ENCODE measurements around the gene ALKBH7.
"Not testable (repeated sequence)": the region's sequence is repeated elsewhere in the genome, so short reads cannot be mapped to it uniquely, and the experiment has no call there.

ALKBH7 gene

DNA sequence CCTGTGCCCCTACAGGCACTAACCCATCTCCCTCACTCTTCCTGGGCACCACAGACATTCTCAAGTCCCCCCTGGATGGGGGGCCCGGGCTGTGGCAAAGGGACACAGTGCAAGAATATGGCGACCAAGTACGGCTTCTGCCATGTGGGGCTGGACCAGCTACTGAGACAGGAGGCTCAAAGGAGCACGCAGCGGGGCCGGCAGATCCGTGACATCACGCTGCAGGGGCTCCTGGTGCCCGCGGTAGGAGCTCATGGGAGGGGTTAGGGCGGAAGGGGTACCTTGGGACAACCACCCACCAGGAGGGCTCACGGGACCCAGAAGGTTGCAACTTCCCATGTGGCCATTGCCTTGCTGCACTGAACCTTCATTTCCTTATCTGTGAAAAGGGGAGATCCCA, 23.7 kb downstream of the ALKBH7 start:
- ATAC-seq, result no peak
- no peak for TF ChIP-seq TCF4 (CRISPR knock-in tag; IDR thresholded peaks at IDR 0.05; ENCODE audit: borderline replicate concordance)

DNA sequence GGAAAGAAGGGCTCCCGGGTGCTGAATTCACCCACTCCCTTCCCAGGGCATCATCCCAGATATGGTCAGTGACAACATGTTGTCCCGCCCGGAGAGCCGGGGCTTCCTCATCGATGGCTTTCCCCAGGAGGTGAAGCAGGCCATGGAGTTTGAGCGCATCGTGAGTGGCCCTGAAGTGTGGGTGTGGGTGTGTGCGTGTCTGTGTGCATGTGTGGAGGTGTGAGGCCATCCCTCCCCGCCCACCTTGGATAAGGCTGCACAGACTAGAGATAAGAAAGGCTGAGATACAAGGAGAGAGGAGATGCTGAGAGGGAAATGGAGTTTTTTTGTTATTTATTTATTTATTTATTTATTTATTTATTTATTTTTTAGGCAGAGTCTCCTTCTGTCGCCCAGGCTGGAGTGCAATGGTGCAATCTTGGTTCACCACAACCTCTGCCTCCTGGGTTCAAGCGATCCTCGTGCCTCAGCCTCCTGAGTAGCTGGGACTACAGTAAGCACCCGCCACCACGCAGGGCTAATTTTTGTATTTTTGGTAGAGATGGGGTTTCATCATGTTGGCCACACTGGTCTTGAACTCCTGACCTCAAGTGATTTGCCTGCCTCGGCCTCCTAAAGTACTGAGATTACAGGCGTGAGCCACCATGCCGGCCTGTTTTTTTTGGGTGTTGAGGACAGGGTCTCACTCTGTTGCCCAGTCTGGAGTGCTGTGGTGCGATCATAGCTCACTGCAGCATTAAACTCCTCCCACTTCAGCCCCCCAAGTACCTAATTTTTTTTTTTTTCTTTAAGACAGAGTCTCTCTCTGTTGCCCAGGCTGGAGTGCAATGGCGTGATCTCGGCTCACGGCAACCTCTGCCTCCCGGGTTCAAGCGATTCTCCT, 27.7 kb downstream of the ALKBH7 start:
- ATAC-seq, result not testable (repeated sequence)

DNA sequence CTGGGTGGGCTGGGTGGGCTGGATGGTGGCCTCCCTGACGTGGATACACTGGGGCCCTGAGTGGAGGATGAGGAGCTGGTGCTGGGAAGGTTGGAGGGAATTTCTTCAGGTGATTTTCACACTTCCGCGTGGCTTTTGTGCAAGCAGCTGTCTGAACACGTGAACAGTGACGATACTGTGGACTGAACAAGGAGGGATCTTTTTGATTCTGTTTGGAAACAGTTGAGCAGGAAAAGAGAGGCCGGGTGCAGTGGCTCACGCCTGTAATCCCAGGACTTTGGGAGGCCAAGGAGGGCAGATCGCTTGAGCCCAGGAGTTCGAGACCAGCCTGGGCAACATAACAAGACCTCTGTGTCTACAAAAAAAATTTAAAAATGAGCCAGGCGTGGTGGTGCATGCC, 29.5 kb downstream of the ALKBH7 start:
- ATAC-seq, result no peak
- no peak for TF ChIP-seq ZFP30 (CRISPR knock-in tag; IDR thresholded peaks at IDR 0.05)
- TF ChIP-seq ZNF565 (CRISPR knock-in tag; conservative IDR thresholded peaks at IDR 0.05; ENCODE audit: low read depth), result no peak
- no peak for TF ChIP-seq TOX (CRISPR knock-in tag; IDR thresholded peaks at IDR 0.05; ENCODE audit: borderline replicate concordance)
- TF ChIP-seq, protein P1, sequence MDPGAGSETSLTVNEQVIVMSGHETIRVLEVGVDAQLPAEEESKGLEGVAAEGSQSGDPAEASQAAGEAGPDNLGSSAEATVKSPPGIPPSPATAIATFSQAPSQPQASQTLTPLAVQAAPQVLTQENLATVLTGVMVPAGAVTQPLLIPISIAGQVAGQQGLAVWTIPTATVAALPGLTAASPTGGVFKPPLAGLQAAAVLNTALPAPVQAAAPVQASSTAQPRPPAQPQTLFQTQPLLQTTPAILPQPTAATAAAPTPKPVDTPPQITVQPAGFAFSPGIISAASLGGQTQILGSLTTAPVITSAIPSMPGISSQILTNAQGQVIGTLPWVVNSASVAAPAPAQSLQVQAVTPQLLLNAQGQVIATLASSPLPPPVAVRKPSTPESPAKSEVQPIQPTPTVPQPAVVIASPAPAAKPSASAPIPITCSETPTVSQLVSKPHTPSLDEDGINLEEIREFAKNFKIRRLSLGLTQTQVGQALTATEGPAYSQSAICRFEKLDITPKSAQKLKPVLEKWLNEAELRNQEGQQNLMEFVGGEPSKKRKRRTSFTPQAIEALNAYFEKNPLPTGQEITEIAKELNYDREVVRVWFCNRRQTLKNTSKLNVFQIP (CRISPR knock-in tag; IDR thresholded peaks at IDR 0.05; ENCODE audit: borderline replicate concordance, low read depth), result no peak
- no peak for TF ChIP-seq ZC3H10 (CRISPR knock-in tag; IDR thresholded peaks at IDR 0.05)
- no peak for TF ChIP-seq TSHZ2 (CRISPR knock-in tag; IDR thresholded peaks at IDR 0.05)
- no peak for TF ChIP-seq ISL1 (CRISPR knock-in tag; IDR thresholded peaks at IDR 0.05)
- no peak for TF ChIP-seq ZNF70 (CRISPR knock-in tag; IDR thresholded peaks at IDR 0.05)
- no peak for TF ChIP-seq BACH2 (CRISPR knock-in tag; IDR thresholded peaks at IDR 0.05; ENCODE audit: borderline replicate concordance)
- TF ChIP-seq, protein P2, sequence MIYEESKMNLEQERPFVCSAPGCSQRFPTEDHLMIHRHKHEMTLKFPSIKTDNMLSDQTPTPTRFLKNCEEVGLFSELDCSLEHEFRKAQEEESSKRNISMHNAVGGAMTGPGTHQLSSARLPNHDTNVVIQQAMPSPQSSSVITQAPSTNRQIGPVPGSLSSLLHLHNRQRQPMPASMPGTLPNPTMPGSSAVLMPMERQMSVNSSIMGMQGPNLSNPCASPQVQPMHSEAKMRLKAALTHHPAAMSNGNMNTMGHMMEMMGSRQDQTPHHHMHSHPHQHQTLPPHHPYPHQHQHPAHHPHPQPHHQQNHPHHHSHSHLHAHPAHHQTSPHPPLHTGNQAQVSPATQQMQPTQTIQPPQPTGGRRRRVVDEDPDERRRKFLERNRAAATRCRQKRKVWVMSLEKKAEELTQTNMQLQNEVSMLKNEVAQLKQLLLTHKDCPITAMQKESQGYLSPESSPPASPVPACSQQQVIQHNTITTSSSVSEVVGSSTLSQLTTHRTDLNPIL (CRISPR knock-in tag; IDR thresholded peaks at IDR 0.05; ENCODE audit: low read depth), result no peak
- no peak for TF ChIP-seq ESRRG (CRISPR knock-in tag; IDR thresholded peaks at IDR 0.05)
- TF ChIP-seq TCF4 (CRISPR knock-in tag; IDR thresholded peaks at IDR 0.05; ENCODE audit: borderline replicate concordance), result no peak
- TF ChIP-seq PATZ1 (CRISPR knock-in tag; IDR thresholded peaks at IDR 0.05; ENCODE audit: borderline replicate concordance), result no peak
- TF ChIP-seq CSRNP3 (CRISPR knock-in tag; IDR thresholded peaks at IDR 0.05), result no peak

DNA sequence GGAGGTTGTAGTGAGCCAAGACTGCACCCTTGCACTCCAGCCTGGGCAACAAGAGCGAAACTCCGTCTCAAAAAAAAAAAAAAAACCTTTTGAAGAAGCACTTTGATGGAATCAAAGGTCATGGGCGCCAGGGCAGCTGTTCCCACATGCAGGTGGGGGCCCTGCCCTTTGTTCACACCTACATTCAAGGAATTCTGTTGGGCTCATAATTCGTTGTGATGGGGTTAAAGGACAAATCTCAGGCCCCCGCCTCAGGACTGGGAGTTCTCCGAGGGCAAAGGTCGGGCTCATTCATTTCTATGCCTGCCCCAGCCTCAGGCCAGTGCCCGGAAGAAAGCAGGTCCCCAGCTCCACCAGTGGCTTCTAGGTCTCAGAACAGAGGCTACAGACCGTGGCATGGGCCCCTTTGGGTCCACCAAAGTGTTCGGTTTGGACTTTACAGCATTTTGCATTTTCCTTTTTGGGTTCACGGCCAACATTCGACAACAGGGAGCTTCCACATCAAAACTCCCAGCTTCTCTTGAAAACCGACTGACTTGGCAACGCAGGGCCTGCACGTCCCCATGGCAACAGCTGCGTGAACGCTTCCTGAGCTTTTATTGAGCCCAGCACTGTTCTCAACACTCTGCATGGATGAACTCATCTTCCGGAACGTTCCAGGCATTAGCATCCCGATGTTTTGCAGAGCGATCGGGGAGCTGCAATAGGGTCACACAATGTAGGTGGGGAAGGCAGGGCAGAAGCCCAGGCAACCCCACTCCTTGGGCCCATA, 30.4 kb downstream of the ALKBH7 start:
- ATAC-seq, result no peak
- TF ChIP-seq, protein P2 (CRISPR knock-in tag; IDR thresholded peaks at IDR 0.05; ENCODE audit: low read depth), result no peak
- no peak for TF ChIP-seq BACH2 (CRISPR knock-in tag; IDR thresholded peaks at IDR 0.05; ENCODE audit: borderline replicate concordance)
- TF ChIP-seq, protein P1 (CRISPR knock-in tag; IDR thresholded peaks at IDR 0.05; ENCODE audit: borderline replicate concordance, low read depth), result no peak
- TF ChIP-seq ZNF70 (CRISPR knock-in tag; IDR thresholded peaks at IDR 0.05), result no peak
- no peak for TF ChIP-seq ZFP3 (CRISPR knock-in tag; IDR thresholded peaks at IDR 0.05)
- TF ChIP-seq ESRRG (CRISPR knock-in tag; IDR thresholded peaks at IDR 0.05), result no peak
- no peak for TF ChIP-seq TOX (CRISPR knock-in tag; IDR thresholded peaks at IDR 0.05; ENCODE audit: borderline replicate concordance)
- no peak for TF ChIP-seq GLIS3 (CRISPR knock-in tag; IDR thresholded peaks at IDR 0.05)
- TF ChIP-seq CSDC2 (CRISPR knock-in tag; IDR thresholded peaks at IDR 0.05), result no peak
- TF ChIP-seq CSRNP3 (CRISPR knock-in tag; IDR thresholded peaks at IDR 0.05), result no peak
- no peak for TF ChIP-seq OSR1 (CRISPR knock-in tag; IDR thresholded peaks at IDR 0.05)

Data from SK-N-SH treated with all-trans-retinoic acid at 6 μM for 48 hours (cell line).